Neural progenitor cell (in vitro differentiated cells): ENCODE data around the gene VSTM5. TPM values are rescaled to one million over a fixed set of nuclear protein-coding genes. Genes with fewer than 3 reads are reported as not detected.

ENCODE experiments used
- DNase-seq: peaks from one replicate; pipeline ENCODE4 v3.0.0-alpha.2; 2016; ENCODE audit warnings: low spot score
- H2AFZ ChIP-seq: fragments of 200-600 bp; sonication (generic); replicated peaks from 2 replicates; pipeline ENCODE4 v1.6.1; 2016; ENCODE audit warnings: antibody characterized with exemption
- H3F3A ChIP-seq: fragments of 200-600 bp; sonication (generic); 2 replicates; pipeline ENCODE4 v1.6.1; 2016; ENCODE audit warnings: antibody characterized with exemption, low read depth
- H3K27ac ChIP-seq: fragments of 200-600 bp; sonication (generic); 2 replicates; pipeline ENCODE4 v1.5.1; 2016; ENCODE audit warnings: mild to moderate bottlenecking
- H3K27me3 ChIP-seq: fragments of 200-600 bp; sonication (generic); 2 replicates; pipeline ENCODE4 v1.6.1; 2016; ENCODE audit warnings: mild to moderate bottlenecking, moderate library complexity
- H3K36me3 ChIP-seq: fragments of 200-600 bp; sonication (generic); 2 replicates; pipeline ENCODE4 v1.5.1; 2016
- H3K4me1 ChIP-seq: fragments of 200-600 bp; sonication (generic); 2 replicates; pipeline ENCODE4 v1.6.1; 2016; ENCODE audit warnings: mixed run types
- H3K4me2 ChIP-seq: fragments of 200-600 bp; sonication (generic); 2 replicates; pipeline ENCODE4 v1.6.1; 2016
- H3K4me3 ChIP-seq: fragments of 200-600 bp; sonication (generic); 2 replicates; pipeline ENCODE4 v1.5.1; 2016
- H3K79me2 ChIP-seq: fragments of 200-600 bp; sonication (generic); 2 replicates; pipeline ENCODE4 v1.6.1; 2016; ENCODE audit warnings: low read depth
- H3K9ac ChIP-seq: fragments of 200-600 bp; sonication (generic); 2 replicates; pipeline ENCODE4 v1.6.1; 2016
- H3K9me3 ChIP-seq: fragments of 200-600 bp; sonication (generic); 2 replicates; pipeline ENCODE4 v1.5.1; 2016; ENCODE audit warnings: low read depth
- H4K20me1 ChIP-seq: fragments of 200-600 bp; sonication (generic); 2 replicates; pipeline ENCODE4 v1.6.1; 2016; ENCODE audit warnings: low read depth
- H3K27ac Mint-ChIP-seq: 3 replicates; pipeline ENCODE4 v1.8.0; 2021; ENCODE audit warnings: mixed read lengths
- H3K27me3 Mint-ChIP-seq: 2 replicates; pipeline ENCODE4 v1.8.0; 2022; ENCODE audit warnings: low read depth, mild to moderate bottlenecking, inconsistent platforms, moderate library complexity, mixed read lengths; ENCODE audit not compliant: insufficient read depth
- H3K36me3 Mint-ChIP-seq: 3 replicates; pipeline ENCODE4 v1.8.0; 2021; ENCODE audit warnings: mixed read lengths
- H3K4me1 Mint-ChIP-seq: 3 replicates; pipeline ENCODE4 v1.8.0; 2021; ENCODE audit warnings: mixed read lengths
- H3K4me3 Mint-ChIP-seq: 3 replicates; pipeline ENCODE4 v1.8.0; 2021; ENCODE audit warnings: mild to moderate bottlenecking, moderate library complexity, mixed read lengths
- H3K9me3 Mint-ChIP-seq: 3 replicates; pipeline ENCODE4 v1.8.0; 2020; ENCODE audit warnings: mixed read lengths
- CTCF ChIP-seq: fragments of 200-600 bp; sonication (generic); IDR thresholded peaks from 2 replicates; pipeline ENCODE4 v1.5.1; 2017; ENCODE audit warnings: antibody characterized with exemption, mild to moderate bottlenecking
- EZH2 ChIP-seq: fragments of 200-600 bp; sonication (generic); IDR thresholded peaks from 2 replicates; pipeline ENCODE4 v1.6.1; 2017; ENCODE audit warnings: antibody characterized with exemption, mild to moderate bottlenecking, moderate library complexity
- EZH2phosphoT487 ChIP-seq: fragments of 200-600 bp; sonication (generic); IDR thresholded peaks from 2 replicates; pipeline ENCODE4 v1.6.1; 2017; ENCODE audit warnings: antibody characterized with exemption
- total RNA-seq: library from RNA; depleted of rRNA; stranded (reverse); fragments of >200 nt; gene quantifications from 2 replicates; pipeline ENCODE4 v1.2.3, GENCODE V29; 2015; ENCODE audit warnings: low replicate concordance

The VSTM5 gene
- total RNA-seq, 1 donor from 2014 or later = 0.37 TPM

GRCh38 chr11:93813974-93814373, 36.4 kb downstream of the VSTM5 start:
- no peak for DNase-seq
- Mint-ChIP-seq H3K4me3 (no peak overlapping the region), H3K36me3 (peaks cover 40% of the 10 kb centered on the region), H3K27ac (no peak overlapping the region), H3K4me1 (no peaks in the 10 kb centered on the region), H3K9me3 (no peaks in the 10 kb centered on the region), H3K27me3 (peaks cover 2% of the 10 kb centered on the region)
- Histone ChIP-seq H3K9ac (no peak overlapping the region), H4K20me1 (peaks cover 12% of the 10 kb centered on the region), H3K27me3 (no peaks in the 10 kb centered on the region), H3K9me3 (no peaks in the 10 kb centered on the region), H3K36me3 (peaks cover 23% of the 10 kb centered on the region), H3K4me3 (no peak overlapping the region), H3K4me1 (peaks cover 4% of the 10 kb centered on the region), H2AFZ (no peak overlapping the region), H3K79me2 (no peaks in the 10 kb centered on the region), H3K4me2 (no peak overlapping the region), H3F3A (peaks cover 12% of the 10 kb centered on the region), H3K27ac (no peak overlapping the region)
- no peak for TF ChIP-seq EZH2
- no peak for TF ChIP-seq CTCF
- no peak for TF ChIP-seq EZH2phosphoT487

- no peak overlapping the region for H2AFZ ChIP-seq
- H3K36me3 ChIP-seq = peaks cover 50% of the 10 kb centered on the region
- Mint-ChIP-seq H3K27ac (no peak overlapping the region), H3K4me3 (no peak overlapping the region), H3K27me3 (no peaks in the 10 kb centered on the region), H3K36me3 (peaks cover 57% of the 10 kb centered on the region), H3K4me1 (no peaks in the 10 kb centered on the region), H3K9me3 (no peaks in the 10 kb centered on the region)
- H3K4me1 ChIP-seq = no peaks in the 10 kb centered on the region
- no peak overlapping the region for H3K4me2 ChIP-seq
- H4K20me1 ChIP-seq = peaks cover 24% of the 10 kb centered on the region
- peaks cover 2% of the 10 kb centered on the region for H3F3A ChIP-seq
- H3K27me3 ChIP-seq = no peaks in the 10 kb centered on the region
- no peaks in the 10 kb centered on the region for H3K9me3 ChIP-seq
- no peak overlapping the region for H3K9ac ChIP-seq
- TF ChIP-seq CTCF = no peak
- no peak for TF ChIP-seq EZH2
- TF ChIP-seq EZH2phosphoT487 = no peak
- no peak overlapping the region for H3K27ac ChIP-seq
- no peak for DNase-seq
- peaks cover 42% of the 10 kb centered on the region for H3K79me2 ChIP-seq
- H3K4me3 ChIP-seq = no peak overlapping the region
Measured at GRCh38 chr11:93807980-93808379, 42.4 kb downstream of the VSTM5 start.

- no peak overlapping the region for H3K4me2 ChIP-seq
- H3K27me3 ChIP-seq = no peaks in the 10 kb centered on the region
- no peak overlapping the region for H3K4me3 ChIP-seq
- H3K79me2 ChIP-seq = peaks cover 66% of the 10 kb centered on the region
- H3K9ac ChIP-seq = no peak overlapping the region
- H3K4me1 ChIP-seq = no peaks in the 10 kb centered on the region
- peaks cover 2% of the 10 kb centered on the region for H3F3A ChIP-seq
- no peak overlapping the region for H2AFZ ChIP-seq
- Mint-ChIP-seq H3K36me3 (peaks cover 52% of the 10 kb centered on the region), H3K9me3 (no peaks in the 10 kb centered on the region), H3K4me3 (no peak overlapping the region), H3K4me1 (no peaks in the 10 kb centered on the region), H3K27ac (no peak overlapping the region), H3K27me3 (no peaks in the 10 kb centered on the region)
- peaks cover 52% of the 10 kb centered on the region for H3K36me3 ChIP-seq
- no peak overlapping the region for H3K27ac ChIP-seq
- H4K20me1 ChIP-seq = peaks cover 34% of the 10 kb centered on the region
- TF ChIP-seq EZH2 (no peak), EZH2phosphoT487 (no peak), CTCF (no peak)
- no peak for DNase-seq
- H3K9me3 ChIP-seq = no peaks in the 10 kb centered on the region
Measured at GRCh38 chr11:93804879-93805278, 45.5 kb downstream of the VSTM5 start.
